Right kidney (tissue), 1 donor: ENCODE results near the gene DLGAP4.
A peak's percentile ranks its signal among the peaks of the same experiment; 100 is the strongest.
"Not testable (repeated sequence)": the region's sequence is repeated elsewhere in the genome, so short reads cannot be mapped to it uniquely, and the experiment has no call there.

Experiments
- DNase-seq: peaks from one replicate; pipeline ENCODE4 v3.0.0-alpha.2; 2016

The DLGAP4 gene

GRCh38 chr20:36455972-36456625 is 150.0 kb downstream of the DLGAP4 start:
- DNase-seq = no peak

GRCh38 chr20:36460648-36461599 is 154.8 kb downstream of the DLGAP4 start:
- DNase-seq = peak; percentile 95

DNA sequence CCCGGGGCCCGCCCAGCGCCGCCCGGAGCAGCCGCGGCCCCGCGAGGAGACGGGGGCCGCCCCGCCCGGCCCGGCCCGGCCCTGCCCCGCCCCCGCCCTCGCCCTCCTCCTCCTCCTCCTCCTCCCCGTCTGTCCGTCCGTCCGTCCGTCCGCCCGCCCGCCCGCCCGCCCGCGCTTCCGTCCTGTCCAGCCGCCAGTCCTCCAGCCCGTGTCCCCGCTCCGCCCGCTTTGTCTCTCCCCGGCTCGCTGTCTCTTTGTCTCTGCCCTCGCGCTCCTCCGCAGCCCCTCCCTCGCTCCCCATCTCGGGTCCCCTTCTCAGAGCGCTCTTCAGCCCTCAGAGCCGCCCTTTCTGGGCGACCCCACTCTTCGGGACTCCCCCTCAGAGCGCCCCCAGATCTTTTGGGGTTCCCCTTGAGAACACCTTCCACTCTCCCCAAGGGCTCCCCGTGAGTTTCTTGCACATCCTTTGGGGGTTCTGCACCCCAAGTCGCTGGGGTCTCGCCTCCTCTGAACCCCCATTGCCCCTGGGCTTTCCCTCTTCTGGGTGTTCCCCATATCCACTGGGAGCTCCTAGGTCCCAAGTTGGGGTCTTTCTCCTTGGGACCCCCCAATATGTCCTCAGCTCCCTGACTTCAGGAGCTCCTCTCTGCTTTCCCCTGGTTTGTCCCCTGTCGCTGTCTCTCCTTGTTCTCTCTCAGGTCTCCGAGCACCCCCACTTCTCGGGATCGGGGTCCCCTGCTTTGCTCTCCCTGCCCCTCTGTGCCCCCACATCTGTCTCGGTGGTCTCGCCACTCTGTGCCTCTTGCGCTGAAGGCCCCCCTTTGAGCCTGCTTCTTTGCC is 155.7 kb downstream of the DLGAP4 start:
- DNase-seq = no peak

GRCh38 chr20:36462440-36463211 is 156.5 kb downstream of the DLGAP4 start:
- peak; percentile 59 for DNase-seq

DNA sequence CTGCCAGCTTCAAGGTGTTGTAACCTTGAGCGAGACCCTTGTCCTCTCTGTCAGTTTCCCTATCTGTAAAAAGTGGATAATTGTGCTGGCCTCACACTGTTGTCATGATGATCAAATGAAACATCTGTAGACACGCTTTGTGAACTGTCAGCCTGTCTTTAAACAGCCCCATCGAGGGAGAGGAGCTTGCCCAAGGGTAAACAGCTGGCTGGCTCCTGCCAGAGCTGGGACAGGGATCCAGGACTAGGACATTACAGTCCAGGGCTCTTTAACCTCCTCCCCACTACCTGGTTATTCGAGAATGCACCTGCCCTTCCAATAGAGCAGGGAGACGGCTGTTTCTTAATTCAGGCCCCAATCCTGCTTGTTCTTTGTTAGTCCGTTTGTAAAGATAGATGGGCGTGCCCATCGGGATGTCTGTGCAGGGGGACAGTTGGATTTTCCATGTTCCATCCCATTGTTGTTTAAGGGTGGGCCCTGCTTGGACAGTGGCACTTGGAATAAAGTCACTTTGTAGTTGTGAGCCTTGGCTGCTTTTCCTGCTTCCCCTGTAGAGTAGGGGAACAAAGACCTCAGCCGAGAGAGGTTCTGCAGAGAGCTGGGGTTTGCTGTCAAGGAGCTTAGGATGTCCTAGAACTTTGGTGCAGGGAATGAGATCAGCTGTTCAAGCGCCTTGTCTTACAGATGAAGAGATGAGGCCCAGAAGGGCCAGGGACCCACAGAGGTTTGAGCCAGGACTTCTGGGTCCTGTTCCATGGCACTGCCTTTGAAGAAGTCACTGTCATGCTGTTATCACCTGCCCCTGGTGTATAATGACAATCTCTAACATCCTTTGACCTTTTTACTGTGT is 157.3 kb downstream of the DLGAP4 start:
- DNase-seq = no peak

DNA sequence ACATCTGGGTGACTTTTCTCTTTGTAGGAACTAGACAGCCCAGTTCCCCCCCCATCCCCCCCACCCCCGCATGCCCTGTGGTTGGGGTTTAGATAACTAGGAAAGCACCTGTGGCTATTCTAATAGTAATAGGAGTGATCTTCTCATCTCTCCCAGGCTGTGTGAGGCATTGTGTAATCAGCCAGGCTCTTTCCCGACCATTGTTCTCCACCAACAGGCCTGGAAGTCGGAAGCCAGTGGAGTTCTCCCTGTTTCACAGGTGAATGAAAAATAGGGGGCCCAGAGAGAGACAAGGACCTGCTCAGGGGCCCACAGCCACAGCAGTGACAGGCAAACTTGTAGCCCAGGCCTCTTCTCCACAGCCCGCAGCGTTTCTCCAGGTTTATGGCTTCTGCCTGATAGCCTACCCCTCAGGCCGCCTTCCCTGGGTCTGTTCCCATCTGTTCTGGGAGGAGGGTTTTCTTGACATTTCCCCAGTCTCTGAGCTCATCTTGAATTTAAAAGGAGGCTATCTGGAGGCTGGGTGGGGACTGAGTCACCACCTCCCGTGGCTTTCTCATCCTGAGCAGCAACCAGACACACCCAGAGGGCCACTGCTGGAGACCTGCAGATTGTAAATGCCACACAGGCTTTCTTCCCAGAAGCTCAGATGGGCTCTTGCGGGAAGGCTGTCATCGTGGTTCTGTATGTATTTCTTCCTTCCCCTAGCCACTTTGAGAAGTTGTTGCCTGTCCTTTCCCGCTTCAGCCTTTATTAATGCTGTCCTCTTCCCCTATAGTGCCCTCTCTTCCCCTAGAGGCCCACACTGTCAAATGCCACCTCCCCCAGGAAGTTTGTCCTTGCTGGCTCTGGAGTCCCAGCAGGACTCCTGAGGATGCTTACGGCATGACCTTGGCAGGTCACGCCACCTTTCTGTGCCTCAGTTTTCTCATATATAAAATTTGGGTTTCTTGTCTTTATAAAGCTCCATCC is 159.3 kb downstream of the DLGAP4 start:
- no peak for DNase-seq

GRCh38 chr20:36466089-36466488 is 159.9 kb downstream of the DLGAP4 start:
- no peak for DNase-seq

- DNase-seq = no peak
These were observed 161.2 kb downstream of the DLGAP4 start for GRCh38 chr20:36467076-36467999.

DNA sequence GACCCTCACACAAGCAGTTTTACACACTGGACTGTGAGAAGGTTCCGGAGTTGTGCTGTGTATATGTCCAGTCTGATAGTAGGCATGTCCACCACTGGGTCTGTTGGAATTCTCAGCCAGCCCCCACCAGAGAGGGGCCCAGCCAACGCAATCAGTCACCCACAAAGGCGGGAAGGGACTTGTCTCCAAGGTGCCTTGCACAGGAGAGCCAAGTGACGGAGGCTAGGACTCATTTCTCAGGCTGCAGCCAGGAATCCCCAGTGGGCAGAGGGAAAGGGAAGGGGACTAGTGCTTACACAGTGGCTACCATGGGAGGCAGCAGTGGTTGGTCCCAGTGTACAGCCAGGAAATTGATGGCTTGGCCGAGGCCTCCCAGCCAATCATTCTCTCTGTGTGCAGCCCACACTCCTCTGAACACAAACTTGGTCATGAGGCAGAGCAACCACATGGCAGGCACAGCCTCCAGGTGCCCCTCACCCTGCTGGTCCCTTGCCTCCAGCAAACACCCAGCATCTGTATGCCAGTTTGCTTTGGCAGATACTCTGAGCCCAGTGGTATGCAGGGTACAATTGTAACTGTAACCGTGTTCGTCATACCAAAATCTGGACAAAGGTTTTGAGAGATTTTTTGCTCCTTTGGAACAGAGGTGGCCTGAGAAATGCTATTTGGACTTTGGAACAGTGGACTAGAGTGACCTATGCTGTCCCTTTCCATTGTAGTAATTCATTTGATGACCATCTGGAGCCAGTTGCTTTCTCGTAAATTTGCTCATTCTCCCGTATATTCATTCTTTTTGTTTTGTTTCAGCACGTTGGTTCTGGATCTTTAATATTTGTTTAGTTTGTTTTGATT is 162.2 kb downstream of the DLGAP4 start:
- no peak for DNase-seq

- DNase-seq = no peak
These were observed 163.8 kb downstream of the DLGAP4 start for GRCh38 chr20:36469973-36470372.

- DNase-seq = no peak
These were observed 165.9 kb downstream of the DLGAP4 start for GRCh38 chr20:36471885-36472636.

- DNase-seq = no peak
These were observed 166.5 kb downstream of the DLGAP4 start for GRCh38 chr20:36472637-36473090.

DNA sequence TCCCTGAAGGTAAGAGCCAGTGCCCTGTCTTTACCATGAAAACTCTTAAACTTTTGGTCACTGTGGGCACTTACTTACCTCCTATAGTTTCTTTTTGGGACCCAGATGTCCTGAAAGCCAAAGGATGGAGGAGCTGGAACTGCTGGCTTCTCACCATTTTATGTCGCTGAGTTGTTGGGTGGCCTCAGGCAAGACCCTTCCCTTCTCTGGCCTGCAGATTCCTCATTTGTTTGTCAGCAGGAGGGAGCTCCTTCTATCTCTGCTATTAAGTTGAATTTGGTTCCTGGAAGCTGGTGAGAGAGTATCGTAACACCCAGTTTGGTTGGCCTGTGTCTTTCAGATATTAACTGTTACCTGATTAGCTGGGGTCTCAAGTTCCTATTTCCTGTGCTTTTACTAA is 167.0 kb downstream of the DLGAP4 start:
- DNase-seq = no peak

- DNase-seq = no peak
These were observed 168.4 kb downstream of the DLGAP4 start for GRCh38 chr20:36474563-36474962.

GRCh38 chr20:36475054-36475453 is 168.9 kb downstream of the DLGAP4 start:
- not testable (repeated sequence) for DNase-seq

DNA sequence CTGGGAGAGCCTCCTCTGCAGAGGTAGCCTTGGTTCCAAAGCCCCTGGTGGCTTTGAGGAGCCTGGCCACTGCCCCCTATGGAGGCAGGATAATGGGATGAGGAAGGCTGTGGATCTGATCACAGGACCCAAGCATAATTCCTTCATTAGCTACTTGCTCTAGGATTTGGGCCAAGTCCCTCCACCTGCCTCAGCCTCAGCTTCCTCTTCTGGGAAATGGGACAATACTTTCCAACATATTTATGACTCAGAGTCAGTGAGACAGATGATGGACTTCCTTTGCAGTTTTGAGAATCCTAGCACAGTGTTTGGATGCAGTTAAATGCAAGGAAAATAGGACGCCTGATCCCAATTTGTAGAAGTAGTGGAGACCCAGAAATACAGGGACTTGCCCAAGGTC is 171.3 kb downstream of the DLGAP4 start:
- no peak for DNase-seq
